NCI-H146 (cell line): ENCODE measurements around the gene PAGR1.

Source experiments
- DNase-seq: peaks from one replicate; lab custom pipeline; 2025; lab: John Stamatoyannopoulos, UW

The PAGR1 gene

GRCh38 chr16:29837841-29838240, 21.9 kb downstream of the PAGR1 start:
- no peak for DNase-seq

GRCh38 chr16:29839822-29840221, 23.9 kb downstream of the PAGR1 start:
- DNase-seq, result no peak

- no peak for DNase-seq
Observed at GRCh38 chr16:29840240-29840639, 24.3 kb downstream of the PAGR1 start.

GRCh38 chr16:29841631-29842030, 25.7 kb downstream of the PAGR1 start:
- DNase-seq, result no peak

GRCh38 chr16:29842732-29843346, 26.9 kb downstream of the PAGR1 start:
- DNase-seq, result no peak

GRCh38 chr16:29843931-29844330, 28.0 kb downstream of the PAGR1 start:
- DNase-seq, result no peak

- no peak for DNase-seq
Observed at GRCh38 chr16:29844575-29845331, 28.8 kb downstream of the PAGR1 start.

GRCh38 chr16:29845656-29846055, 29.7 kb downstream of the PAGR1 start:
- DNase-seq, result no peak

- DNase-seq, result peak; percentile 61
Observed at GRCh38 chr16:29848420-29849297, 32.7 kb downstream of the PAGR1 start.

- DNase-seq, result no peak
Observed at GRCh38 chr16:29849505-29849904, 33.6 kb downstream of the PAGR1 start.

- DNase-seq, result no peak
Observed at GRCh38 chr16:29850998-29851397, 35.0 kb downstream of the PAGR1 start.

- DNase-seq, result no peak
Observed at GRCh38 chr16:29852654-29853053, 36.7 kb downstream of the PAGR1 start.

GRCh38 chr16:29854520-29855100, 38.7 kb downstream of the PAGR1 start:
- DNase-seq, result no peak

GRCh38 chr16:29857133-29857760, 41.3 kb downstream of the PAGR1 start:
- DNase-seq, result no peak

GRCh38 chr16:29858149-29858849, 42.3 kb downstream of the PAGR1 start:
- DNase-seq, result no peak

- DNase-seq, result no peak
Observed at GRCh38 chr16:29858974-29859373, 43.0 kb downstream of the PAGR1 start.

- no peak for DNase-seq
Observed at GRCh38 chr16:29860218-29860617, 44.3 kb downstream of the PAGR1 start.

- peak; percentile 52 for DNase-seq
Observed at GRCh38 chr16:29862383-29862883, 46.5 kb downstream of the PAGR1 start.

GRCh38 chr16:29862884-29863668, 47.1 kb downstream of the PAGR1 start, which contains the start of gene CDIPT:
Gene CDIPT (minus strand): TSS chr16:29863226. CDS start chr16:29862857, 369 bp downstream.
- peak; percentile 97 for DNase-seq

- DNase-seq, result no peak
Observed at GRCh38 chr16:29863669-29863984, 47.7 kb downstream of the PAGR1 start.
